Erythroblast (primary cell): ENCODE data around the gene FAM200B.

Experiments used
- GATA1 ChIP-seq: IDR thresholded peaks from 2 replicates; pipeline ENCODE4 v1.6.1; 2011; ENCODE audit warnings: low read depth, mild to moderate bottlenecking, control low read depth, low read length, moderate library complexity
- POLR2A ChIP-seq: IDR thresholded peaks from 2 replicates; pipeline ENCODE4 v1.6.1; 2011; ENCODE audit warnings: mild to moderate bottlenecking, low read length

GRCh38 chr4:15711762-15712161 is 30.1 kb downstream of the FAM200B start:
- TF ChIP-seq POLR2A (no peak), GATA1 (no peak)
